GDM1 (cell line): Measurements from ENCODE around the gene CSTB.

Experiments
- DNase-seq: peaks from one replicate; lab custom pipeline; 2025; lab: John Stamatoyannopoulos, UW

CSTB gene

GRCh38 chr21:43810505-43811261, 34.6 kb upstream of the CSTB start:
- peak; percentile 71 for DNase-seq

- no peak for DNase-seq
Observed at GRCh38 chr21:43809853-43810504, 33.9 kb upstream of the CSTB start.

GRCh38 chr21:43809346-43809799, 33.3 kb upstream of the CSTB start:
- DNase-seq: no peak

- no peak for DNase-seq
Observed at GRCh38 chr21:43808832-43809251, 32.7 kb upstream of the CSTB start.

GRCh38 chr21:43808367-43808766, 32.3 kb upstream of the CSTB start:
- DNase-seq: no peak

GRCh38 chr21:43806017-43806710, 30.1 kb upstream of the CSTB start:
- DNase-seq: no peak

GRCh38 chr21:43805275-43805800, 29.2 kb upstream of the CSTB start:
- DNase-seq: no peak

GRCh38 chr21:43803558-43804300, 27.6 kb upstream of the CSTB start:
- no peak for DNase-seq

- DNase-seq: no peak
Observed at GRCh38 chr21:43802713-43803313, 26.7 kb upstream of the CSTB start.

GRCh38 chr21:43801006-43801783, 25.1 kb upstream of the CSTB start:
- no peak for DNase-seq

- DNase-seq: no peak
Observed at GRCh38 chr21:43800566-43800965, 24.5 kb upstream of the CSTB start.

- no peak for DNase-seq
Observed at GRCh38 chr21:43800124-43800523, 24.0 kb upstream of the CSTB start.

GRCh38 chr21:43799301-43799840, 23.3 kb upstream of the CSTB start:
- no peak for DNase-seq

GRCh38 chr21:43797925-43798715, 22.0 kb upstream of the CSTB start:
- DNase-seq: no peak

GRCh38 chr21:43797415-43797814, 21.3 kb upstream of the CSTB start:
- no peak for DNase-seq

- no peak for DNase-seq
Observed at GRCh38 chr21:43794857-43795256, 18.7 kb upstream of the CSTB start.

- no peak for DNase-seq
Observed at GRCh38 chr21:43794311-43794710, 18.2 kb upstream of the CSTB start.

GRCh38 chr21:43793243-43793642, 17.1 kb upstream of the CSTB start:
- DNase-seq: no peak

- no peak for DNase-seq
Observed at GRCh38 chr21:43792406-43792805, 16.3 kb upstream of the CSTB start.
